Cardiac septum (tissue), 1 donor: ENCODE data around the gene WBP2NL. TPM values are rescaled to one million over a fixed set of nuclear protein-coding genes. Genes with fewer than 3 reads are reported as not detected.
"Not testable (repeated sequence)": the region's sequence is repeated elsewhere in the genome, so short reads cannot be mapped to it uniquely, and the experiment has no call there.

ENCODE experiments used
- DNase-seq: peaks from one replicate; pipeline ENCODE4 v3.0.0-alpha.2; 2020; ENCODE audit warnings: low spot score
- intact Hi-C: fragments of 100-400 bp; cut with DNase I; formaldehyde crosslinking; loops from one replicate; pipeline ENCODE4 v1.14.0; 2022
- long read RNA-seq: library from polyadenylated mRNA; unstranded; transcript quantifications from one replicate; pipeline ENCODE4 v2.0.0, GENCODE V29; 2021
- total RNA-seq: library from RNA; stranded (reverse); fragmentation: NEBNext Ultra II Directional; extraction: Animal tissue kit (Norgen Biotek cat#: 25700); gene quantifications from one replicate; pipeline ENCODE4 v1.2.1, GENCODE V29; 2021
- donor health status: DM: no; HTN: no; CAD: no.

WBP2NL gene
- total RNA-seq: 0.73 TPM
- long read RNA-seq, partial matches to known transcripts: 1 of 7 reads
- long read RNA-seq, other reads (novel, unspliced or antisense): 6 of 7 reads

GRCh38 chr22:41998361-41999261 lies at the start of gene WBP2NL:
WBP2NL (plus strand) TSS chr22:41998788; CDS start chr22:41998819, 31 bp downstream.
- intact Hi-C loops: no loop called here
- DNase-seq: peak; percentile 92

- DNase-seq, intact Hi-C loops: not testable (repeated sequence)
Observed at GRCh38 chr22:41948928-41949296, 49.7 kb upstream of the WBP2NL start.

- intact Hi-C loops: no loop called here
Observed at GRCh38 chr22:41949297-41949965, 49.2 kb upstream of the WBP2NL start.

GRCh38 chr22:41951898-41952474 lies 46.6 kb upstream of the WBP2NL start, which contains the start of gene SMIM45:
SMIM45 (plus strand) TSS chr22:41952150.
- no peak for DNase-seq
- intact Hi-C loops: no loop called here

More at GRCh38 chr22:41949297-41949965, 49.2 kb upstream of the WBP2NL start:
- DNase-seq: no peak

- no peak for DNase-seq
- intact Hi-C loops: no loop called here
Observed at GRCh38 chr22:41952713-41953112, 45.9 kb upstream of the WBP2NL start.

- DNase-seq: no peak
- intact Hi-C loops: no loop called here
Observed at GRCh38 chr22:41957941-41958556, 40.5 kb upstream of the WBP2NL start.

GRCh38 chr22:41963453-41964111 lies 35.0 kb upstream of the WBP2NL start:
- intact Hi-C loops: loop anchor here (10.0 kb wide), 1 partner anchor 471 kb away; the partner anchor contains the start of gene NFAM1
- no peak for DNase-seq

- no peak for DNase-seq
- intact Hi-C loops: loop anchor here (10.0 kb wide), 1 partner anchor 471 kb away; the partner anchor contains the start of gene NFAM1
Observed at GRCh38 chr22:41964112-41964491, 34.5 kb upstream of the WBP2NL start.

GRCh38 chr22:41966225-41966606 lies 32.4 kb upstream of the WBP2NL start:
- DNase-seq: no peak
- intact Hi-C loops: loop anchor here (10.0 kb wide), 1 partner anchor 469 kb away; the partner anchor contains the start of gene NFAM1

- DNase-seq: no peak
- intact Hi-C loops: loop anchor here (10.0 kb wide), 1 partner anchor 468 kb away; the partner anchor contains the start of gene NFAM1
Observed at GRCh38 chr22:41966607-41967240, 31.9 kb upstream of the WBP2NL start.

- intact Hi-C loops: loop anchor here (10.0 kb wide), 1 partner anchor 466 kb away; the partner anchor contains the start of gene NFAM1
- DNase-seq: no peak
Observed at GRCh38 chr22:41968601-41969000, 30.0 kb upstream of the WBP2NL start.

- intact Hi-C loops: loop anchor here (10.0 kb wide), 1 partner anchor 466 kb away; the partner anchor contains the start of gene NFAM1
- no peak for DNase-seq
Observed at GRCh38 chr22:41969110-41969646, 29.4 kb upstream of the WBP2NL start, which contains the start of gene SEPTIN3. SEPTIN3 (plus strand) TSS chr22:41969443; CDS start chr22:41971493, 2,050 bp downstream.

GRCh38 chr22:41970601-41971000 lies 28.0 kb upstream of the WBP2NL start:
- no peak for DNase-seq
- intact Hi-C loops: no loop called here

- intact Hi-C loops: no loop called here
- DNase-seq: no peak
Observed at GRCh38 chr22:41971431-41971830, 27.2 kb upstream of the WBP2NL start.

GRCh38 chr22:41974691-41975290 lies 23.8 kb upstream of the WBP2NL start:
- intact Hi-C loops: no loop called here
- DNase-seq: no peak

- DNase-seq: no peak
- intact Hi-C loops: no loop called here
Observed at GRCh38 chr22:41975299-41976069, 23.1 kb upstream of the WBP2NL start.
